ENCODE results near the gene TAMALIN.
A peak's percentile ranks its signal among the peaks of the same experiment; 100 is the strongest.

The TAMALIN gene

GRCh38 chr12:51985154-51985835, 21.5 kb upstream of the TAMALIN start:
- no peak for DNase-seq

- DNase-seq = no peak
Measured at GRCh38 chr12:51986834-51987233, 19.9 kb upstream of the TAMALIN start.

- no peak for DNase-seq
Measured at GRCh38 chr12:51992246-51992645, 14.5 kb upstream of the TAMALIN start.

- no peak for DNase-seq
Measured at GRCh38 chr12:51994539-51994820, 12.3 kb upstream of the TAMALIN start.

GRCh38 chr12:51994959-51995358, 11.8 kb upstream of the TAMALIN start:
- no peak for DNase-seq

GRCh38 chr12:51997136-51997535, 9.6 kb upstream of the TAMALIN start:
- DNase-seq = no peak

GRCh38 chr12:52003016-52003550, 3.7 kb upstream of the TAMALIN start:
- DNase-seq = no peak

GRCh38 chr12:52003591-52003990, 3.2 kb upstream of the TAMALIN start:
- DNase-seq = no peak

GRCh38 chr12:52004042-52004648, 2.6 kb upstream of the TAMALIN start:
- no peak for DNase-seq

GRCh38 chr12:52005218-52005902, 1.4 kb upstream of the TAMALIN start:
- no peak for DNase-seq

- DNase-seq = peak; percentile 15
Measured at GRCh38 chr12:52005903-52006703, 643 bp upstream of the TAMALIN start.

- DNase-seq = peak; percentile 78
Measured at GRCh38 chr12:52007158-52007921, 594 bp downstream of the TAMALIN start.

- no peak for DNase-seq
Measured at GRCh38 chr12:52007982-52008510, 1.3 kb downstream of the TAMALIN start.

GRCh38 chr12:52009081-52009751, 2.5 kb downstream of the TAMALIN start:
- DNase-seq = no peak

- DNase-seq = no peak
Measured at GRCh38 chr12:52010152-52010622, 3.4 kb downstream of the TAMALIN start.

GRCh38 chr12:52010692-52011601, 4.2 kb downstream of the TAMALIN start:
- no peak for DNase-seq

- no peak for DNase-seq
Measured at GRCh38 chr12:52011602-52012214, 5.0 kb downstream of the TAMALIN start.

- peak; percentile 10 for DNase-seq
Measured at GRCh38 chr12:52013626-52014310, 7.0 kb downstream of the TAMALIN start.
